Measurements from ENCODE around the gene P2RX6.
A peak's percentile ranks its signal among the peaks of the same experiment; 100 is the strongest.
"Not testable (repeated sequence)": the region's sequence is repeated elsewhere in the genome, so short reads cannot be mapped to it uniquely, and the experiment has no call there.

The P2RX6 gene

DNA sequence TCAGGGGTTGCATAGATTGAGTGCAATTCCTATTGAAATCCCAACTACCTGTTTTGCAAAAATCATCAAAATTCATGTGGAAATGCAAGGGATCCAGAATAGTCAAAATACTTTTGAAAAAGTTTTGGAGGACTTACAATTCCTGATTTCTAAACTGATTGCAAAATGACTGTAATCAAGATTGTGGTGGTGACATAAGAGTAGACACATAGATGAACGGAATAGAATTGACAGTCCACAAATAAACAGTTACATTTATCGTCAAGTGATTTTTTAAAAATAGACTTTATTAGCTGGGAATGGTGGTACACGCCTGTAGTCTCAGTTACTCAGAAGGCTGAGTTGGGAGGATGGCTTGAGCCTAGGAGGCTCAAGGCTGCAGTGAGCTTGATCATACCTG, 20.0 kb downstream of the P2RX6 start:
- DNase-seq = no peak

DNA sequence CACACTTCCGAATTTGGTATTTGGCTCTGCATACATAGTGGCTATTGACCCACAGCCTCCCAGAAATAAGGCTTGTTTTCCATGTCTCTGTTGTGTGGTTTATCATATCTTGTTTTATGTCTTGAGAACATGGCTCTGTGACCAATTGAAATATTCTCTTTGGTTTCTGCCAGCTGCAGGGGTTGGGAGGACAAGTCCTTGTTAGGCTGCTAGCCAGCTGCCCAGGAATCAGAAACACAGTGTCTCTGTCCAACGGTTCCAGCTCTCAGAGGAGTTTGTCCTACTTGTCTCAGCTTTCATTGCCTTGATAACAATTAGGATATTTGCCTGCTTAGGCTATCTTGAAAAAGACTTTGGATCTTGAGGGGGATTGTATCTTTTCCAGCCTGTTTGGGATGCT, 23.4 kb downstream of the P2RX6 start:
- DNase-seq = peak; percentile 48

DNA sequence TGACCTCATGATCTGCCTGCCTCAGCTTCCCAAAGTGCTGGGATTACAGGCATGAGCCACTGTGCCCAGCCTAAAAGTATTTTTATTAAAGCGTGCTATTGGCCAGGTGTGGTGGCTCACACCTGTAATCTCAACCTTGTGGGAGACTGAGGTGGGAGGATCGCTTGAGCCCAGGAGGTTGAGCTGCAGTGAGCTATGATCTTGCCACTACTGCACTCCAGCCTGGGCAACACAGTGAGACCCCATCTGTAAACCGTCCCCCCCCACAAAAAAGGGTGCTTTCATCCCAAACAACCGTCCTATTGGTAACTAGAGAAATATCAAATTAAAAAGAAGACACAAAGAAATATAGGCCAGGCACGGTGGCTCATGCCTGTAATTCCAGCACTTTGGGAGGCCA, 24.2 kb downstream of the P2RX6 start:
- DNase-seq = not testable (repeated sequence)

DNA sequence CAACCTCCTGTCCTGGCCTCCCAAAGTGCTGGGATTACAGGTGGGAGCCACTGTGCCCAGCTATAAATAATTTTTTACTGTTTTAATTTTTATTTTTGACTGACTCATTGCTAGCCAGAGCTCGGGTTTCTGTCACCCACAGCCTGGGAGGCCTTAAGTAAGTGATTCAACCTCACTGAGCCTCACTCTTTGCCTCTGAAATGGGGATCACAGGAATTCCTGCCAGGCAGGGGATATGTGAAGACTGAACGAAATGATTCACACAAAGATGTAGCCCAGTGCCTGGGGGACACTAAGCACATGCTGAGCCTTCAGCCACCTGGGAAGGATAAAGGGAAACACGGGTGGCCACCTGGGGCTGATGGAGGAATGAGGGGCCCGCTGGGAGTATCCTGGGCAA, 27.0 kb downstream of the P2RX6 start:
- DNase-seq = peak; percentile 41

DNA sequence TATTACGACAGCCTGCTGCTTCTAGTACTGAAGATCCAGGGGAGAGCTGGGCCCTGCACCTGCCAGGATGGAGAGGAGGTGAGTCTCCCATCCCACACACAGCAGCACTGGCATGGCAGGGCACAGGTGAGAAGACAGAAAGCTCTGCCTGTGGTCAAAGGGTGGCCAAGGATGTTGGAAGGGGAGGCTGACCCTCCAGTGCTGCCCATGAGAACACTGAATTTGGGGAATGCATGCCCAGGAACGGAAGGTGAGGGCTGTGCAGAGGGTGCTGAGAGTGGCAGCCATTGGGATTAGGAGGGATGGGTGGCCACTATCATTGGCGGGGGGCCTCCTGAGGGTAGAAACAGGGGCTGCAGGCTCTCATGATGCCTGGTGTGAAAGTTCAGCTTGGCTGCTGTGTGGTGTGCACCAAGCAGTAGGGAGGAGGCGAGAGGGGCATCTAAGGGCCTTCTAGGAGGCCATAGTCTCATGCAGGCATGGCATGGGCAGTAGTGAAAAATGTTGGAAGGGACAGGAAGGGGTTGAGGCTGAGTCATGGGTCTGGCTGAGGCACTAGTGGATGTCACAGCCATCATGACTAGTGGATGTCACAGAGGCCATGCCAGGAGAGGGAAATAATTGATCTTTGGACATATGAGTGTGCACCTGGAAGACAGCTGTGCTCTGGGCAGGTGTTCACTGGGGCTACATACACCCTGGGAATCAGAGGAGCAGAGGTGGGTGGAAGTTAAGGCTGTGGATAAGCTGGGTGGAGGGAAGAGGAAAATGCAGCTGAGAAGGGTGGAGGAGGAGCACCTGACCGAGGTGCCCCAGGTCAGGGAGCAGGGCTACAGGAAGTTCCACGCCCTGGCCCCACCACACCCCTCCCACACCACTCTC, 28.3 kb downstream of the P2RX6 start:
- peak; percentile 42 for DNase-seq

DNA sequence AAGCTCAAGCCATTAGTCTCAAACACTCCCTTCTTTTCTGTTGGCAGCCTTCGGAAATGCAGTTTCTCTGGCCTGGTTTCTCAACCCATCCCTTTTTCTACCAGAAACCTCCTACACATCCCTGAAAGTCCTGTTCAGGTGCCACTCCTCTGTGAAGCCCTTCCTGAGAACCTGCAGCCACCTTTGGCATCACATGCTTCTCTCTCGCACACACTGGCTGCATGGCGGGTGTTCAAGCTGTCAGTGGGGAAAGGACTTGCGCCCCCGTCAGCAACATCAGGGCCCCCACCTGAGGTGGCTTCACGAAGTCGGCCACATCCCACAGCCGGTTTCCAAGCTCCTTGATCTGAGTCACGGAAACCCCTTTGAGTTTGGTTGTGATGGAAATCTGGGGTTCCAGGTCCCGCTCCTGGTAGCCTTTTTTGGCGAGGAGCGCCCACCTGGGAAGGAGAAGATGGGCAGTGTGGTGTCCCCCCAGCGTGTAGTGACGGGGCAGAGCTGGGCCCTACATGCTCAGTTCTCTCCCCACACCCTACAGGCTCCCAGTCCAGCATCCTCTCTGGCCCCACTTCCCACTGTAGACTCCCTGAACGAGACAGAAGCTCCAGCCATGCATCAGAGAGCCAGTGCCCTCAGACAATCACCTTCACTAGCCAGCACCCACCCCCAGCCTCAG, 29.0 kb downstream of the P2RX6 start:
- peak; percentile 40 for DNase-seq

DNA sequence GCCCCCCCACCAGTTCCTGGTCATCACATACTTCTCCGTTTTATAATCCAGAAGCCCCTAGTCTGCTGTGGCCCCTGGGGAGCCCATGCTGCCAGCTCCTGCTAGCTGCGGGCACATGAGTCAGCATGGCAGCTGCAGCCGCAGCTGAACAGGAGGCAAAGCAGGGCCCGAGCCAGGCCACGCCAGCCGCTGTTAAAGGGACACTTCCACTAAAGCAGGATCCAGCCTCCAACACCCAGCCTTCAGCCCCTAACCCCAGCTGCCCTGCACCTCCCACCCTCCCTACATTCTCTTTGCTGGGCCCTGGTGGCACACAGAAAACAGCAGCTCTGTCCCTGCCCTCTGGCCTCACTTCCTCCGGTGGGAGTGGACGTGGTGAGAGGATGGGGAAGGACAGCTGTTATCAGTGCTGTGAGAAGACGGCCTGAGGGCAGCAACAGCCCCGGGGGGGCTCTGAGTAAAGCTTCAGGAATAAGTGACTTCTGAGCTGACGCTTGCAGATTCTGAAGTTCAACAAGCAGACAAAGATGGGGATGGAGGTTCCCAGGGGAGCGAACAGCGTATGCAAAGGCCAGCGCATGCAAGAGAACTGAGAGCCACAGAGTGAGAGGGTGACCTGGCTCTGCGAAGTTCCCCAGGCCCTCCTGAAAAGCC, 30.1 kb downstream of the P2RX6 start:
- DNase-seq = peak; percentile 77

GRCh38 chr22:21045585-21046294, 30.8 kb downstream of the P2RX6 start, which contains the start of gene LRRC74B:
LRRC74B (plus strand) TSS chr22:21045946; CDS start chr22:21045987, 41 bp downstream.
- DNase-seq = peak; percentile 98

- DNase-seq = no peak
Measured at GRCh38 chr22:21047035-21047661, 32.2 kb downstream of the P2RX6 start.

GRCh38 chr22:21047730-21048129, 32.8 kb downstream of the P2RX6 start:
- peak; percentile 45 for DNase-seq

DNA sequence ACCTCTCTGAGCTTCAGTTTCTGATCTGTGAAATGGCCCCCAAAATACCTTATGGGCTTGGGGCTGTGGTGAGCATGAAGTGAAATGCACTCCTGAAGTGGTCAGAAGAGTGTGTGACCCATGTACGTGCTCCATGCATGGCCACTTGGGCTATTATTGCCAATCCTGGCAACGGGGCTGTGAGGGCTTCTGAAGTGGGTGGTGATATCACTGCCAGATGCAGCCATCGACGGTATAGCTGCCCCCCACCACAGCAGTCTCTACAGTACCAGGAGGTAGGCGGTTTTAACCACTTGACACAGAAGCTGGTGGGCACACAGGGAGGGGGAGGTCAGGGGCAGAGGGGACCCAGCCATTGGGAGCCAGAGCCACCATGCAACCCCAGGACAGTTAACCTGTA, 33.5 kb downstream of the P2RX6 start:
- DNase-seq = not testable (repeated sequence)

DNA sequence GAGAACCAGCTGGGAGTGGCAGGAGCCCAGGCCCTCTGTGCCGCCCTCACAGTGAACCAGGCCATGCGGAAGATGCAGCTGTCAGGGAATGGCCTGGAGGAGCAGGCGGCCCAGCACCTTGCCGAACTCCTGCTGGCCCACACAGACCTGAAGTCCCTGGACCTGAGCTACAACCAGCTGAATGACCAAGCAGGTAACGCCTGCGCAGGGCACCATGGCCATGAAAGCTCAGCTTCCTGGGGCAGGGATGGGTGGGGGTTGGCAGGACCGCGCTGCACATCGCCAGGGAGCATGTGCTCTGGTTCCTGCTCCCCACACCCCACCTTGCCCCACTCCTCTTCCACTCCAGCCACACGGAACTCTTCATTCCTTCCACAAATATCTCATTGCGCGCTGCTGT, 34.0 kb downstream of the P2RX6 start:
- not testable (repeated sequence) for DNase-seq

- no peak for DNase-seq
Measured at GRCh38 chr22:21051145-21051830, 36.3 kb downstream of the P2RX6 start.

DNA sequence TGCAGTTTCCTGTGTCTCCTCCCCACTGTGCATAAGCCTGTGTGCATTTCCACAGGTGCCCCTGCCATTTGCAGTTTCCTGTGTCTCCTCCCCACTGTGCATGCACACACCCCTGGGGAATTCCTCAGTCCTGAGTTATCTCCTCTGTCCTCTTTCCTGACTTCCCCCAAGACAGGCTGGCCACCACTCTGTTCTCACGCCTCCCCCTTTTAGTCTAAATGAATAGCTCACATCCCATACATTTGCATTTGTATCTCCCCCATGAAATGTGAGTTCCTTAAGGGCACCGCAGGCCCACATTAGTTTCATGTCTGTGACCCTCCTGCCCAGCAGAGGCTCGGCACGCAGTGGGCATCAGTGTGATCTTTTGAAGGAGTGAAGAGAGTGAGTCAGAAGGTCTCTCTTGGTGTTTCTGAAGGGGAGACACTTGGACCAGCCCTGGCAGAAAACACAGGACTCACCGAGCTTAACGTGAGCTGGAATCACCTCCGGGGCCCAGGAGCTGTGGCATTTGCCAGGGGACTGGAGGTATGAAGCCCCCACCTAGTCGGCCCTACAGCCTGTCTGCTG, 37.0 kb downstream of the P2RX6 start:
- peak; percentile 51 for DNase-seq

DNA sequence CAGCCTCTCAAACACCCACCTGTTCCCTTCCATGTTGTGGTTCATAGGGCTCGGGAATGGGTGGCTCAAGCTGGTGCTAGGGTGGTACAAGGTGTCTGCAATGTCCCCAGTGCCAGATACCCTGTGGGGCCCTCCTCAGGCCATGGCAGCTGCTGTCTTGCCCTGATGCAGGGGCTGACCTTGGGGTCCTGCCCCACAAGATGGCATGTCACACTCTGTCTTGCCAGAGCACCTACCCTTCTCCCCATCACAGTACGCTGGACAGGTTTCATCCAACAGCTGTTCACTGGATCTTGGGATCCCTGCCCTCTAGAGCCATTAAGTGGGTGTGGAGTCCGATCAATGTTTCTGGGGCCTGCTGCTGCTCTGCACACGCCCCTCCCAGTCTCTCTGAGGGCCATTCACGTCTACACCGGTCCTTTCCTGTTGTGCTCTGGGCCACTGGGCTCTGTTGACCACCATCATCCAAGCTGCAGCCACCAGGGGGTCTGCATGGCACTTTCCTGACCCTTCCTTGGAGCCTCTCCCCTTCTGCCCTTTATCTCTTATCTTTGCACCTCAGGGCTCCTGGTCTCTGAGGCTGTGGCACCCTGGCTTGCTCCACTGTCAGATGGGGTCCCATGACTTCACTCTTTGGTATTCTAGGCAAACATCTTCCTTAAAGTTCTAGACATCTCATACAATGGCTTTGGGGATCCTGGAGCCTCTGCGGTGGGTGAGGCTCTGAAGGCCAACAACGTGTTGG, 37.9 kb downstream of the P2RX6 start:
- DNase-seq = no peak

GRCh38 chr22:21054046-21054713, 39.2 kb downstream of the P2RX6 start:
- DNase-seq = peak; percentile 51

DNA sequence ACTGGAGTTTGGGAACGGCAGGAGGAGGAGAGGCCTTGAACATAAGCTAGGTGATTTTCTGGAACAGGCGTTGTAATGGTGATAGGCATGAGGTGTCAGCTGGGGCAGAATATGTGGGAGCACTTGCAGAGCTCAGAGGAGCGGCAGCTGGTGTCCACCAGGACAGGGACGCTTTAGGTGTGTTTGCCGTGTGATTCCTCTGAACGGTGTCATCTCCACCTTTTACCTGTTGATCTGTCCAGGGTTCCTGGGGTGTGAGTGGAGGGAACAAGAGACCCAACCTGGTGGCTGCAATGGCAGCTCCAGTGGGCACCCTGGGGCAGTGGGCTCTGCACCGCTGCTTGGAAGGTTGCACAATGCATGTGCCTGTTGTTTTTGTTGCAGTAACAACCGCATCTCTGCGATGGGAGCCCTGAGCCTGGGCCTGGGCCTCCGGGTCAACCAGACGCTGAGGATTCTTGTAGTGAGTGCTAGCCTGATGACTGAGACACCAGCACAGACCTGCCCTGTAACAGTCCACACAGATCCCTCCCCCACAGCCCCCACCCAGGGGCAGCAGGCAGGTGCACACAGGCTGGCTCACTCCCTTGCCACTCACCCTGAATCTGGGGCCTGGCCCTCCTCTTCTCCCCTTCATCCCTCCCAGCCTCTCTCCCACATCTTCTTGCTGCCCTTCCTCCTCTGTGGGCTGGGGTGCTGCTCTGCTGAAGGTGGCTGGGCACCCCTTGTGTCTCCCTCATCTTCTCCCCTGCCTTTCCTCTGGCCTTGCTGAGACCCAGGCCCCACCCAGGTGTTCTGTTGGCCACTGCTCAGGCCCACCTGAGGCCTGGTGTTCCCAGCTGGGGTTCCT, 40.0 kb downstream of the P2RX6 start:
- peak; percentile 59 for DNase-seq

- DNase-seq = no peak
Measured at GRCh38 chr22:21055564-21055834, 40.5 kb downstream of the P2RX6 start.

GRCh38 chr22:21055880-21056319, 40.9 kb downstream of the P2RX6 start:
- DNase-seq = peak; percentile 60

All from islet precursor cell (in vitro differentiated cells).